ENCODE data around the gene THSD7A. TPM values are rescaled to one million over a fixed set of nuclear protein-coding genes. Genes with fewer than 3 reads are reported as not detected.

THSD7A gene
- total RNA-seq, 1 experiment from 2014 or later: under 0.01 TPM

DNA sequence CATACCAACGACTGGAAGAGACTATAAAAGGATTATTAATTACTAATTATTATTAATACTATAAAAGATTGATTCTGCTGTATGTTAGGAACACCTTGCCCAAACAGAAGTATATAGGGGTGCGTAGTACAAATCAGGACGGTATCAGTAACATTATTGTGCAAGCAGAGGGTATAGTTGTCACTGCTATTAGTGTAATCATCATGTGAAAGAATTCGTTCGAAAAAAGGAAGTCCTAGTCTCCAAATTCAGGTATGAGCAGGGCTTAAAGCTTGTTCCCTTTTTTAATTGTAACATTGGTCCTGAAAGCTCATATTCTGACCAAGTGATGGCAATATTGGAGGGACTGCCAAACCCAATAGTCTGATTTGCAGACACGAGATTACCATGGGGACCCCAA is 81.8 kb downstream of the THSD7A start:
- DNase-seq (ENCODE audit: low read depth): no peak

DNA sequence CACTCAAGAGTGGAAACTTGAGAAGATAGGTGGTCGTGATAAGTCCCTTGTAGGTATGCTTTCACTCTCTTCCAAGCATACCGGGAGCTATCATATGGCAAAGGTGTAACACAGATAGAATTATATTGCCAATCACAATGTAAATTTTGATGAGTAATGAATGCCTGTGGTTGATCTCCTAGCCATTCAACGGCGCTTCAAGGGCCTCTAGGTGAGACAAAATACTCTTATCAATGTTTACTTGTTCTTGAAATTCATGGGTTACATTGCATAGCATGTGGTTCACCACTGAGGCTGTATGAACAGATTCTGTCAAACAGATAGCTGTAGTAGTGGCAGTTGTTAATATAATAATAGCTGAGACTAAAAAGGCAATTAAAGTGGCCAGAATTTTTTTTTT is 82.4 kb downstream of the THSD7A start:
- no peak for DNase-seq (ENCODE audit: low read depth)

DNA sequence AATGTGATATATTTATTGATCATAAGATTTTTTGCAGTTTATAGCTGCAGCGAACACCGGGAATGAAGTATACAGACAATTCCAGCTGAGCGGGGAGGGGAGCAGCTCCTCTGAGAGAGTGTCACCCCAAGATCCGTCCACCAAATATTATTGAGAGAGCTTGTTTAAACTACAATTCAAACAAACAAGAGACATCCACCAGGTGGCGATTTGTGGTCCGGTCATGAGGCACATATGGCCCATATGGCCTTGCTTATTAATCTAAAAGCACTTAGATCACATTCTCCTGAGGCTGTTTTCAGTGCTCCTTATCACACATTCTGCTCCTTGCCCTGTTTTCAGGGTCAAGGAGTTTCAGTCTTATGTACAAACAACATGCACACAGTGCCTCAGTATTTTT is 83.1 kb downstream of the THSD7A start:
- DNase-seq (ENCODE audit: low read depth): no peak

DNA sequence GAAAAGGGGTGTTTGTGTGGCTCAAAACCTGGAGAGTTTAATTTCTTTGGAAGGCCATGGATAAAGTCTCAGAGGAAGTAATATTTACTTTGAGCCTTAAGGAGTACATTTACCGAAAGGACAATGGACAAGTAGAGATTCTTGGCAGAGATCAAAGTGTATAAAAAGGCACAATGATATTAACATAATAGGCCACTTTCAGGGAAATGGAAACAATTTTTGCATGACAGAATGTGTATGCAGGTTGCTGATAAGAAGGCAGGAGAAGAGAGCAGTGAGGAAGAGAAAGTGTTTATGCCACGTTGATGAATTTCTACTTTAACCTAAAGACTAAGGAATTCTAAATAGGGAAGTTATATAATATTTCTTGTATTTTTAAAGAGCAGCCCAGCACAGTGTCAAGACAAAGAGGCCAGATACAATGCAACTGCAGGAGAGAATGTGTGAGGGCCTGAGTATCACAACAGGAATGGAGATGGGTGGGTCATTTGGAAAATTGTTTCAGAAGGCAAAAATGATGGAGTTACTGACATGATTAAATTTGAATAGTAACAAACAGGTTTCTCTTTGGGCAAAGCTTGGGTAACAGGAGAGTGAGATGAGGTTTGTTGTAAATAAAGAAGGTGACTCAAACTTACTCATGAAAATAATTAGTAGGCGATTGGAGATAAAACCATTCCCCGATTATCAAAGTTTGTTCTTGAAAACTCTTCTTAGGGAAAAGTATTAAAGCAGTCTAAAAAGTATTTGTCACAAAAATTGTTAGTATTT is 84.1 kb downstream of the THSD7A start:
- no peak for DNase-seq (ENCODE audit: low read depth)

DNA sequence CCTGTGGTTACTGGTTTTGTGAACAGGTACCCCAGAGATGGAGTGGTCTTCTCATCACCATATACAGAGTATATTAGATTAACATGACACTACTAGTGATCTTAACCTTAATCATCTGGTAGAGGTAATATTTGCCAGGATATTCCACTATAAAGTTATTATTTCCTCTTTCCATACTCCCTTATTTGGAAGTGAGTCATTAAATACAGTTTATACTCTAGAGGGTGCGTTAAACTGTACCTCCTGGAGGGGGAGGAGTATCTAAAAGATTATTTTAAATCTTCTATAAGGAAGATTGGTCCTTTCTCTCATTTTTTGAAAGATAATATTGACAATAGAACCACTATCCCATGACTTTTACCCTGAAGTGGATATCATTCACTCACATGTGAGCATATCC is 85.4 kb downstream of the THSD7A start:
- DNase-seq (ENCODE audit: low read depth): no peak

DNA sequence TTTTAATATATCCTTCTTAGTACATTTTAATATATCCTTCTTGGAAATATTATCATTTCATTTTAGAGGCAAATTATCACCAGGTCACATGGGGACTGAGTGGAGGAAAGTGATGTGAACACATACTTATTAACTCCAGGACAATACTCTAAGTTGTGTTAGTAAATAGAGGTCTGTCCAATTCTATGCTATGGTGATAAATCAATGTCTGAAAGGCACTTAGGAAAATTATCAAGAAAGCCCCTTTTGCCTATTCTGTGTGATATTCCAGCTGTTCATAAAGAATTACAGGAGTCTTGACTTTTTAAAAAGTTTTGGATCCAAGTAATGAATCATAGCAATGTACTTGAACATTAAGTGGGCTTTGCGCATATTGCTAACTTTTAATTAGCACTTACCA is 88.5 kb downstream of the THSD7A start:
- no peak for DNase-seq (ENCODE audit: low read depth)

DNA sequence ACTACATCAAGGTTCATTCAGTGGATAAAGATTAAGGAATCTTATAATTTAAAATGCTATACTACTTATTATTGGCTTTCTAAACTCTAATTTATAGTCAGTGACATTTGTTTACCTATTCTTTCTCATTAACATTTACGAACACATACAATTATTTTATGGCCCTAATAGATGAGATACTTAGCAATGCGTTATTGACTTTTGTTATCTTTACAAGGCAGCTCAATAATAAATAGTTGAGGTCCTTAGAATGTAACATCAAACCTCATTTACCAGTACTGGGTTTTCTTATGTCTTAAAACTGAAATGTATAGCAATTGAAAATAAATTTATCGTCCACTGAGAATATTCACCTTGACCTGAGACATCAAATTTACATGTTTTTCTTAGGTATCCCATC is 89.0 kb downstream of the THSD7A start:
- DNase-seq (ENCODE audit: low read depth): no peak

DNA sequence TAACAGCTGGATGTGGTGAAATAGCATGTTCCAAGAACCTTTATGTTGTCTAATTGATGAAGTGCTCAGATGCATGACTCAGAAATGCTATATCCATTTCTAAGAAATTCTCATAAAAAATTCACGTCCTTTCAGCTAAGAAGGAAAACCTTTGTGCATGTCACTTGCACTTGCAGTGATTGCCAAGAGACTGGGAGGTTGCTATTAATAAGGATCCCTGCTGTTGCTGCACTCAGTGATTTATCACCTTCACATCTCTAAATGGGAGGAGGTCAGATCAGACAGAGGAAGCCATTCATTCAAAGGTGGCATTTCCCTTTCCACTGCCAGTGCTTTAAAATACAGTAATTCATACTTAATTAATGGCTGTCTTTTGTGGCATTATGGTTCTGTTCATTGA is 89.5 kb downstream of the THSD7A start:
- DNase-seq (ENCODE audit: low read depth): no peak

DNA sequence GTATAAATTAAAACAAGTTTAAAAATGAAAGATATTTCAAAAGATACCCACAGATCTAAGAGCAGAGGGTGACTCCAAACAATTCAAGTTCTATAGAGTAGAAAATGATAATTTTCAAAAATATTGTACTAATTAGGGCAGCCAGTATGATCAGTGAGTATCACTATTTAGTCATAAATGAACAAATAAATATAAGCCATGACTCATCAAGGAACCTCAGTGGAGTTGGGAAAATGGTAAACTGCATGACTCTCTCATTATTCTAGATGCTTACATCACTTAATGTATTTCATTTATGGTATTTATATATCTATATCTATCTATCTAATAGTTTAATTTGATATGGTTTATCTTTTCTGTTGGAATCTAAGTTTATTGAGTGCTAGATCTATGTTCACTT is 94.3 kb downstream of the THSD7A start:
- DNase-seq (ENCODE audit: low read depth): no peak

DNA sequence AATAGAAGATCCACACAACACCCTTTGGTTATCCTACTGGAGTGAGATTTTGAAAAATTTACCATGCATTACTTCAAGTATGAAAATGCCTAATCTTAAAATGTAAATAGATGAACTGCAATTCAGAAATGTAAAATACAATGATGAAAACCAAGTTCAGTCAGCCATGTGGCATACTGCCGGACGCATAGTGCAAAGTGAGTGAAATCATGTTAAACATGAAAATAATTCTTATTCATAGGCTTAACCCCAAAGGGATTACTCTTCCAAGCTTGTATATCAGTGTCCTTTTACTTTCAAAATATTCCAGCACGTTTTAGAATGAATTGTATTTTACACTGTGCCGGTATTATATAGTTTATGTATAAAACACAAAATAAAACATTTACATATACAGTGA is 99.8 kb downstream of the THSD7A start:
- DNase-seq (ENCODE audit: low read depth): no peak

DNA sequence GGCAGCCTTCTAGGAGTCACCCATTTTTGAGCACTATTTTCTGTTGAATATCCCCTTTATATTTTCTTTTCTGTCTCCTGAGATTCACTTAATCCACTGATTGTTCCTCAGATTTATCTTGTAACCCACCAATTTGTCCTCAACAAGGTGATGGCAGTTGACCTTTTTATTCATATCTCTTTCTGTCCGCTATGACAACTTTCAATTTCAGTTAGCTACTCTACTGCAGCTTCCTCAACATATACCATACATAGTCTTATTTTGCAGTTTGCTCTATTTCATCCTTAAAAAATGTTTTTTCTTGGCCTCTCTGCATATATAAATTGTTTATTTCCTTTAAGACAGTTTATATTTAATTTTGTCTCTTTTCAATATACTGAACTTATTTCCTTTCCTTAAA is 101.3 kb downstream of the THSD7A start:
- DNase-seq (ENCODE audit: low read depth): no peak

DNA sequence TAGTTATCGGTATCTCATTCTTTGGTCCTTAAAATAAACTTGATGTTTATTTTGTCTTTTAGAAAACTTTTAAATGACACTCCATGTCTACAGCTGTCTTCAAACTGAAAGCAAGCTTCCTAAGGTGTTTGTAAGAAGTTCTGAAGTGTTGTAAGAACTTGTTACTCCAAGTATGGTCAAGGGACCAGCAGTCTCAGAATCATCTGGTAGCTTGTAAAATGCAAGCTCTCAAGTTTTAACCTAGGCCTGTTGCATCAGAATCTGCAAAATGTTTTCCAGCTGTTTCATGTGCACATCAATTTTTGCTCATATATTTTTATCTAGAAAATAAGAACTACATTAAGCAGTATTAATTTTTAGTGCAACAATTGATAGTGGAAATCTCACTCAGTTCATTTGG is 104.1 kb downstream of the THSD7A start:
- no peak for DNase-seq (ENCODE audit: low read depth)

DNA sequence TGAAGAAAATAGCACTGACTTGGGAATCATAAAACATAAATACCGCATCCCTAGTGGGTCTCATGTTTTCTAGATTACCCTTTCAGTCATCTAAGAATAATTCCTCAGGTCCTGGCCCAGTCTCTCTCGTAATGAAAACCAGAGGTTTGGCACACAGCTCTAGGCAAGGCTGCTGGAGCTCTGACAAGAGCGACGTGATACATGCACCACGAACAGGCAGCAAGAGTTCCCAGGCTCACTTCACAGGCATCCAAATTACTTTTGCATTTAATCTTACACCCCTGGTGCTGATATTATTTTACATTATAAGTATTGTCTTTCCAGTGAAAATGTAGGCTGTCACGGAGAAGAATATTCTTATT is 105.2 kb downstream of the THSD7A start:
- DNase-seq (ENCODE audit: low read depth): no peak

DNA sequence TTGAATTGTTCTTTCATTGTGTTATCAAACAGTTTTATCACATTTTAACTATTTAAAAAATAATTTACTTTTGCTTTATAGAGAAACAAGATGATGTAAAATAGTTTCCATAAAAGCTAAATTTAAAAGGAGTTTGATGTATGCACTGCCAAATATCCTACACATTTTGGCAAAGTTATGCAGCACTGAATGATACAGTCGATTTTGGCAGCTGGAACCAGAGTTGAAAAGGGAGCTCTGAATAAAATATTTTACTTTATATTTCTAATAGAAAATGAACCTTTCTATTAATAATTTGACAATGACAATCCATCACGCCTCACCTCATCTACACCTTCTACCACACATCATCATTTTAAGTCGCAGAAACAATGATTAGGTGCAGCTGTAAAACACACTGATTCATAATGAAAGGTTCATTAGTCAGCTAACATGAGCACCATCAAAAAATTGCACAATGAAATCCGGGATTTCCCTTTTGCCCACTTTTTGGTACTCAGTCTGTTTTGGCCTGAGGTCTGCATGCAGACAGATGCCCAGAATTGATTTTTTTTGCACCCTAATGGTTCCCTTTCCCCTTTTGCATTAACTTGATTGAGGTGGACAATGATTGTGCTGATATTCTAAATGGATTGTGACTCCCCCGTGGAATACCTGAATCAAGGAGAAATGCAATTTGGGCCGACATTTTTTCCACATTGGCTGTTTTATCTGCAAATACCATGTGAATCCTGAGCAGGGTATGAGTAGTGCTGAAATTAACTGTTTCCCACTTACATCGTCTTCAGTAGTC is 105.8 kb downstream of the THSD7A start:
- DNase-seq (ENCODE audit: low read depth): no peak

DNA sequence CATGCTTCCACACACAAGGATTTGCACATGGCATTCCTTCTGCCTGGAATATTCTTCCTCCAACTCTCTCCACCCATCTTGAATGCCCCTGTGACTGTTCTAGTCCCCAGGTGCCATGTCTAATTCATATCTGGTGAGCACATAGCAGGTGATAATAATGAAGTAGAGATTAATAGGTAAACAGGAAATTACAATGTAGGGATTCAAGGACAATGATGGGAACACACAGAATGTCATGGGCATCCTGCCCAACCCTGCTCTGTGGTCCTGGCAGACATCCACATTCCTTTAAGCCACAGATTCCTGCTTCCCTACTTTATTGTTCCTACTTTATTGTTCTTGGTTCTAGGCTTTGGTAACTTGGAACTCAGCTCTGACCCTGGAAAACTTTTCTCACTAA is 115.8 kb downstream of the THSD7A start:
- no peak for DNase-seq (ENCODE audit: low read depth)

DNA sequence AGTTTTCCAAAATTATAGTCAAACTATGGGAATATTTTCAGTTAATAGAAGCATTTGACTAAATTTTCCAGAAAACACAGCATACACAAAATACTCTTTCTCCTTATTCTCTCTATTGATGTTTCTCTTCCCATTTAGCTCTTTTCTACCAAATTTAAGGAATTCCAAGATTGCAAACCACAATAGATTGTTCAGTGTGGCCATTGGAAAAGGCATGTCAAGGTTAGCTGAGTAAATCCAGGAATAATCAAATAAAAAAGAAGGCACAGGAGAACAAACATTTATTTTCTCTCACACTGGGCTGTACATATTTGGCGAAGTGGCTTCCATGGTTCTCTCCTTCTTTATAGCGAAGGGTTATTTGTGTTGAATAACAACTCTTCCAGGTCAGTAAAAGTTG is 117.3 kb downstream of the THSD7A start:
- no peak for DNase-seq (ENCODE audit: low read depth)

DNA sequence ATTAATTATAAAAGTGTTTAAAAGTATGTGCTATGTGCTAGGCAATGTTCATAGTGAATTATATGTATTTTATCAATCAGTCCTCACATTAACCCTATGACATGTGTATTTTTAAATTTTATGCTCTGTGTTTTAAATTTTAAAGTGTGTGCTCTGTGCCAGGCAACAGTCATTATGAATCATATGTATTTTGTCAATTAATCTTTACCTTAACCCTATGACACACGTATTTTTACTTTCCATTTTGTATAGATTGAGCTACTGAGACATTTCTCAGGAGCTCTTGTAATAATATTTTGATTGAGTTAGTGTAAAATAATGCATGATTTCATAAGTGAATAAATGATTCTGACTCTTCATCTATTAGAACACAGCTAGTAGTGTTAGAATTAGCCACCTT is 117.8 kb downstream of the THSD7A start:
- DNase-seq (ENCODE audit: low read depth): no peak

DNA sequence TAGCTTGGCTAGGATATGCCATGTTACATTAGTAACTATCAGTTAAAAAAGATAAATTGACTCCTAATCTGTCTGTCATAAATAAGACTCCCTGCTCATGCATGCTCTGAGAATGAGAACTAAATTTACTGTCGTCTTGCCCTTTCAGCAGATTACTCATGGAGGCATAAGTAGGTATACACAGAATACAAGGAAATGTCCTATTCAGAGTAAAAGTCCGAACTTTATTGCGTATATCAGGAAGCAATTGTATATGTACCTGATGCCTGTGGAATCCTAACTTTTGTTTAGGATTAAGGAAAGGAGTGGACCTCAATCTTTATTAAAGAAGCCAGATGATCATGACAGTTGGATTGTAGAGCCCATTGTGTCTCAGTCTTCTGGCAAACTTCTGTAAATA is 118.6 kb downstream of the THSD7A start:
- no peak for DNase-seq (ENCODE audit: low read depth)

DNA sequence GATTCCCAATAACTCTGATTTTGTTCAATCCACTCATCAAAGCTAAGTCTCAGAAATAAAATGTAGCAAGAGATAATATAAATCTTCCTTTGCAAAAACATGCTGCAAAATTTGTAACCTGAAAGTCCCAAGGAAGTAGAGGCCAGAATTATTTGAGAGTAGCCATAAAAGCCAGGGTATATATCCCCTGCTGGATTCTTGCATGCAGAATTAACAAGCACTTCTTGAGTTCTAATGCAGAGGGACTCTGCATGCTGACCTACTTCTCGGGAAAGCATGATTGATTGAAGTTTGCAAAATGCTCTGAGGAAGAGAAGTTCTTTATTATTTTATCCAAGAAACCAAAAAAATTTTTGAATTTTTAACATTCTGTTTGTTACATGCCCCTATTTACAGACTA is 121.6 kb downstream of the THSD7A start:
- no peak for DNase-seq (ENCODE audit: low read depth)

DNA sequence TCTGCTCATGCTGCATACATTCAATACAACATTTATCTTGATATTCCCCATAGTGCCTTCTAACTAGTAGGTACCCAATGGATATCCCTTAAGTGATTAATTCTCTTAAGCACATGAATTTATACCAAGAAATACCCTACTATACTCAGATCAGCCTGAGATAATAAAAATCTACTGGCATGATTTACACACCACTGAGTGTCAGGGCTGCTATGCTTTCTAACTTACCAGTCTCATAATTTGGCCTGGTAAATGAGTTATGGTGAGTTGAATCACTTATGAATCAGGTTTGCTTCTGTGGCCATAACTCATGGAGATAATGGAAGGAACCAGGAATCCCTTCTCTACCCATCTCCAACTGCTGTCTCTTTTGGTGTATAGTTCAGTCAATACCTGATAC is 122.8 kb downstream of the THSD7A start:
- DNase-seq (ENCODE audit: low read depth): no peak

DNA sequence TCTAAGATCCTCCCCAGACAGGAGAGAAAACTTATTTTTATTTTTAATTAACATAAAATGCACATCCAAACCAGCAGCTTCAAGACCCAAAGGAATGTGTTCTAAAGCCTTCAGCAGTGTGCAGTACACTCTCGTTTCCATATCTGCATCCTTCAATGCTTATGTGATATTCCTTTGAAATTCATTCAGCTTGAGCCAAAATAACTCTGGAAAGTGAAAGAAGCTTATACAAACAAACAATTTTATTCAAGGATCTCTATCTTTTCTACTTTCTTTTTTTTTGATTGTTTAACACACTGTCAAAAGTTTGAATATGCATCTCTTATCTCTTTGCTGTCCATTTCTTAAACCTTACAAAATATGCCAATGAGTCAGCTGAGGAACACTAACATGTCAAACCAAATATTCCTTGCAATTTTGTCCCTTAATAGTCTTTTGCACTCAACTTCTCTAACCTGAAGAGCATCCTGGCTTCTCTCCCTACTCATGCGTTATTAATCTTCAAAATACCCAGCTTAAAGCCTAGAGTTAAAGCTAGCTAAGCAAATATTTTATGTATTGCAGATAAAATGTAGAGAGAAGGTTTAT is 124.3 kb downstream of the THSD7A start:
- no peak for DNase-seq (ENCODE audit: low read depth)

DNA sequence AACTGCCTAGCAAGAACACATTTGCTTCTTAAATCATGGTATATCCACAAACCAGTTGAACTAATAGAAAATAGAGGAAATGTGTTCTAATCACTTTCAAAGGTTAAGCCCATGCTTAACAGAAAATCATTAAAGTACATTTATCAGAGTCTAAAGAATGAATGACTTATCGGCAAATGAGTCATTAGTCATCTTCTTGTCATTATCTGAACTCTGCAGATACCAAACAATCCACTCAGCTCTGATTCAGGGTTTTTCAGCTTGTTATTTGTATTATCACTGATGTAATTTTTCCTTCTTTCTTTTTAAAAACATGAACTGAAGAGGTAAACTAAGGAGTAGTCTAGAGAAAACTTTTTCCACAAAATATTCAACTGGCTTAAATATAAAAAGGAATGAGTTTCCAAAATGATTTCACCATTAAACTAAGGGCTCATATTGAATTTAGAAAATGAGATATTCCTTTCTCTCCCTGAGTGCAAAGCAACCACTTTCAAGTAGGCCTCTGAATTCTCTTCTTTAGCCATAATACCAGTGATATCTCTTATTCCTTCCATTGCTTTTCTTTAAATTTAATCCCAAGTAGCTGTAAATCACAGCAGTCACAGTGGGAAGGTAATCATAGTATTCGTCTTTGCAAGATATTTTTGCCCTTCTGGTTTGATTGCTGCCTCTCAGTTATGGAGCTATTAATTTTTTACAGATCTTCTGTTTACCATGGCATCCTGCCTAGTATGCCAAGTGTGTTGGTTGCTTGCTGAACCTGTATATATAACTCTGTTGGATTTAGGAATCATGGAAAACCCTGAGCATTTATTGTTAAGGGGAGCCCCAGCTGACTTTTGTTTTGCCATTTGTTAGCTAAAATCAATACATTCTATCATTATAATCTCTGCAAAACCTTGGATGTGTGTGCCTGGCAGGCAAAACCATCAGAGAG is 125.1 kb downstream of the THSD7A start:
- DNase-seq (ENCODE audit: low read depth): no peak
